Ectodermal cell (in vitro differentiated cells): ENCODE data around the gene LAMA2.
"Not testable (repeated sequence)": the region's sequence is repeated elsewhere in the genome, so short reads cannot be mapped to it uniquely, and the experiment has no call there.

Experiments used
- H3K27ac ChIP-seq: 2 replicates; pipeline ENCODE4 v1.7.0; 2013; ENCODE audit warnings: mild to moderate bottlenecking, low read depth, low read length; ENCODE audit not compliant: insufficient read depth, poor library complexity, severe bottlenecking
- H3K27me3 ChIP-seq: 2 replicates; pipeline ENCODE4 v1.7.0; 2013; ENCODE audit warnings: mild to moderate bottlenecking, low read length; ENCODE audit not compliant: insufficient read depth, control insufficient read depth, poor library complexity, severe bottlenecking
- H3K36me3 ChIP-seq: one replicate; pipeline ENCODE4 v1.7.0; 2013; ENCODE audit warnings: low read length; ENCODE audit not compliant: control insufficient read depth, insufficient read depth
- H3K4me1 ChIP-seq: one replicate; pipeline ENCODE4 v1.7.0; 2013; ENCODE audit warnings: low read length; ENCODE audit not compliant: control insufficient read depth, insufficient read depth
- H3K4me3 ChIP-seq: 2 replicates; pipeline ENCODE4 v1.7.0; 2013; ENCODE audit warnings: low read depth, low read length, control low read depth; ENCODE audit not compliant: insufficient read depth
- H3K9me3 ChIP-seq: 2 replicates; pipeline ENCODE4 v1.7.0; 2013; ENCODE audit warnings: mild to moderate bottlenecking, low read length, moderate library complexity; ENCODE audit not compliant: control insufficient read depth
- WGBS, 2 experiments: methylation state at CpG; one replicate each; pipeline ENCODE4 v1.1.7; 2013; ENCODE audit warnings: missing lambda C conversion rate in 2 of 2; 5-methylcytosine and 5-hydroxymethylcytosine counted together

LAMA2 gene

GRCh38 chr6:129029778-129030177, 146.8 kb downstream of the LAMA2 start:
- H3K4me1 ChIP-seq: no peaks in the 10 kb centered on the region
- no peaks in the 10 kb centered on the region for H3K9me3 ChIP-seq
- H3K27ac ChIP-seq: no peak overlapping the region
- 37 to 47% methylated on average over 2 of the region's 2 CpGs for WGBS, 2 experiments
- no peaks in the 10 kb centered on the region for H3K36me3 ChIP-seq
- no peaks in the 10 kb centered on the region for H3K27me3 ChIP-seq
- H3K4me3 ChIP-seq: no peak overlapping the region

DNA sequence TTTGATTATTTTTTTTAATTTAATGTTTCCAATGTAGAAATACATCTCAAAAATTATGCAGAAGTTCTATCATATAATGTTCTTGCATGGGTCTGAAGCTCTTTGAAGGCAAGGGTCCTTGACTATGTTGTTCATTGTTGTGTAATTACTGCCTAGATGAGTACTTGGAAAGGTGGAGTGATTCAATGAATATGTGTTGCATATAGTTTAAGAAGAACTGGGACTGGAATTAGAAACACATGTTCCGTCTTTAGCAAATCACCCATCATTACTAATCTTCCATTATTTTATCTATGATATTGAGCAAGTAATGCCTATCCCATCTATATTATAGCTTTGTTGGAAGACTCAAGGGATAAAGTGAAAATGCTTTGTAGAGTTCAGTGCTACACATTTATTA, 147.3 kb downstream of the LAMA2 start:
- H3K27me3 ChIP-seq: no peaks in the 10 kb centered on the region
- no CpG with 5 or more reads among the region's 1 CpG for whole genome bisulfite sequencing, 2 experiments
- H3K4me1 ChIP-seq: no peaks in the 10 kb centered on the region
- no peak overlapping the region for H3K27ac ChIP-seq
- no peak overlapping the region for H3K4me3 ChIP-seq
- no peaks in the 10 kb centered on the region for H3K9me3 ChIP-seq
- H3K36me3 ChIP-seq: no peaks in the 10 kb centered on the region

- 50% methylated on average over 1 of the region's 1 CpG; no CpG with 5 or more reads in 1 of the 2 experiments for WGBS, 2 experiments
- Histone ChIP-seq H3K36me3 (no peaks in the 10 kb centered on the region), H3K27ac (no peak overlapping the region), H3K4me1 (no peaks in the 10 kb centered on the region), H3K9me3 (no peaks in the 10 kb centered on the region), H3K27me3 (no peaks in the 10 kb centered on the region), H3K4me3 (no peak overlapping the region)
These were observed 148.2 kb downstream of the LAMA2 start for GRCh38 chr6:129031051-129031599.

GRCh38 chr6:129032602-129033001, 149.7 kb downstream of the LAMA2 start:
- Histone ChIP-seq H3K27ac (no peak overlapping the region), H3K9me3 (no peaks in the 10 kb centered on the region), H3K36me3 (no peaks in the 10 kb centered on the region), H3K4me3 (no peak overlapping the region), H3K4me1 (no peaks in the 10 kb centered on the region), H3K27me3 (no peaks in the 10 kb centered on the region)
- WGBS, 2 experiments: 92 to 95% methylated on average over 6 of the region's 6 CpGs

DNA sequence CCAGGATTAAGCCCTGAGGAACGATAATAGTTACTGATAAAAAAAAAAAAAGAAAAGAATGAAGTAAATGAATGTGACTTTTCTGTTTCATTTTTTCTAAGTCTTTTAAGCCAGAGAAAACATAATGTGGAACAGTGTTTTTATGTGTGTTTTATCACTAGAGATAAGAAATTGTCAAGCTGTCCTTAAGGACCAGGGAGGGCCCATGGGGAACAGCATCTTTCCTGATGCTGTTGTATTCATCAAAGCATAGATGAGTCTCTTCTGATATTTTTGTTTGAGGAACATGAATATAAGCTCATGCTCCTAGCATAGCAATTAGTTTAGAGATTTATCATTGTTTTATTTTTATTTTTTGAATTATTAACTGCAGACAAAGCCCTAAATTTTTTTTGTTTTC, 150.2 kb downstream of the LAMA2 start:
- no peaks in the 10 kb centered on the region for H3K36me3 ChIP-seq
- WGBS, 2 experiments: 88 to 100% methylated on average over 1 of the region's 1 CpG
- no peak overlapping the region for H3K4me3 ChIP-seq
- no peaks in the 10 kb centered on the region for H3K4me1 ChIP-seq
- no peaks in the 10 kb centered on the region for H3K27me3 ChIP-seq
- no peaks in the 10 kb centered on the region for H3K9me3 ChIP-seq
- no peak overlapping the region for H3K27ac ChIP-seq

- no peaks in the 10 kb centered on the region for H3K36me3 ChIP-seq
- 87 to 100% methylated on average over 1 to 2 of the region's 2 CpGs for WGBS, 2 experiments
These were observed 150.6 kb downstream of the LAMA2 start for GRCh38 chr6:129033581-129033980.

GRCh38 chr6:129041563-129041962, 158.6 kb downstream of the LAMA2 start:
- Histone ChIP-seq H3K4me3 (no peak overlapping the region), H3K27me3 (no peaks in the 10 kb centered on the region), H3K4me1 (no peaks in the 10 kb centered on the region), H3K9me3 (no peaks in the 10 kb centered on the region), H3K36me3 (no peaks in the 10 kb centered on the region), H3K27ac (no peak overlapping the region)
- 85 to 94% methylated on average over 2 of the region's 2 CpGs for WGBS, 2 experiments

More at GRCh38 chr6:129033581-129033980, 150.6 kb downstream of the LAMA2 start:
- Histone ChIP-seq H3K4me3 (no peak overlapping the region), H3K27me3 (no peaks in the 10 kb centered on the region), H3K9me3 (no peaks in the 10 kb centered on the region), H3K4me1 (no peaks in the 10 kb centered on the region), H3K27ac (no peak overlapping the region)

GRCh38 chr6:129046526-129046925, 163.6 kb downstream of the LAMA2 start:
- Histone ChIP-seq H3K27me3 (no peaks in the 10 kb centered on the region), H3K36me3 (no peaks in the 10 kb centered on the region), H3K9me3 (no peaks in the 10 kb centered on the region), H3K4me1 (no peaks in the 10 kb centered on the region), H3K27ac (no peak overlapping the region), H3K4me3 (no peak overlapping the region)
- 88 to 96% methylated on average over 1 to 2 of the region's 2 CpGs for WGBS, 2 experiments

- no peak overlapping the region for H3K4me3 ChIP-seq
- H3K9me3 ChIP-seq: no peaks in the 10 kb centered on the region
- WGBS, 2 experiments: 92 to 95% methylated on average over 2 of the region's 3 CpGs
- no peaks in the 10 kb centered on the region for H3K4me1 ChIP-seq
- no peak overlapping the region for H3K27ac ChIP-seq
- no peaks in the 10 kb centered on the region for H3K36me3 ChIP-seq
- no peaks in the 10 kb centered on the region for H3K27me3 ChIP-seq
These were observed 164.9 kb downstream of the LAMA2 start for GRCh38 chr6:129047834-129048233.

DNA sequence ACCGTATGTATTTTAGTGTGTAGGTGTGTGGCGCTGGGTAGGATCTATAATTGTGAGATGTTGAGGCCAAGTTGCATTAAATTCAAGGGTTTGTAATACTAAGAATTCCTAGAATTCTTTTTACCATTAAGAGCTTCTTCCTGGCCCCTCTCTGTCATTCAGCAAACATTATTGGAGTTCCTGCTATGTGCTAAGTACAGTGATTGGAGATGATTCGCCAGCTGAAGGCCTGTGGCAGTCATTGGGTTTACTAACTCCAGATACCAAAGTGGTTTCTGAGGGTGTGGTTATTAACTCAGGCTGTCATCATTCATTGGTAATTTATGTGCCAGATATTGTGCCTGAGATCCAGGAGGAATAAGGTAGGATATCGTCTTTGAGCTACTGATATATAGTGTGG, 167.1 kb downstream of the LAMA2 start:
- no peaks in the 10 kb centered on the region for H3K27me3 ChIP-seq
- no peaks in the 10 kb centered on the region for H3K36me3 ChIP-seq
- H3K4me1 ChIP-seq: no peaks in the 10 kb centered on the region
- 95 to 98% methylated on average over 4 of the region's 4 CpGs for WGBS, 2 experiments
- H3K27ac ChIP-seq: no peak overlapping the region
- H3K9me3 ChIP-seq: no peaks in the 10 kb centered on the region
- no peak overlapping the region for H3K4me3 ChIP-seq

DNA sequence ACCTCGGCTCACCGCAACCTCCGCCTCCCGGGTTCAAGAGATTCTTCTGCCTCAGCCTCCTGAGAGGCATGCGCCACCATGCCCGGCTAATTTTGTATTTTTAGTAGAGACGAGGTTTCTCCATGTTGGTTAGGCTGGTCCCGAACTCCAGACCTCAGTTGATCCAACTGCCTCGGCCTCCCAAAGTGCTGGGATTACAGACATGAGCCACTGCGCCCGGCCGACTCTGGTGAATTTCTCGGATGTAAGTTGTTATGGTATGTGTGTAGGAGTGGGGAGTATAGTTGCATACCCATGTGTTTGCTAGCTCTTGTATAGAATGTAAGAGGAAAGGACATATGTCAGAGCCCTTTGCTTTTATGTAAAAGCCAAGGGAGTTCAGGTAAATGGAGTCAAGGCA, 170.2 kb downstream of the LAMA2 start:
- not testable (repeated sequence) for H3K27ac ChIP-seq, H3K36me3 ChIP-seq, H3K4me3 ChIP-seq, H3K27me3 ChIP-seq, H3K9me3 ChIP-seq, H3K4me1 ChIP-seq
- 92 to 94% methylated on average over 13 of the region's 13 CpGs for WGBS, 2 experiments
